Measurements from ENCODE around the gene ZC3H12A.

Gene ZC3H12A

GRCh38 chr1:37455516-37455915 lies 18.9 kb upstream of the ZC3H12A start:
- DNase-seq (ENCODE audit: low spot score), result no peak

GRCh38 chr1:37456614-37457013 lies 17.8 kb upstream of the ZC3H12A start:
- DNase-seq (ENCODE audit: low spot score), result no peak

- DNase-seq (ENCODE audit: low spot score), result no peak
These were observed 15.8 kb upstream of the ZC3H12A start for GRCh38 chr1:37458551-37458950.

- no peak for DNase-seq (ENCODE audit: low spot score)
These were observed 12.5 kb upstream of the ZC3H12A start for GRCh38 chr1:37461698-37462436.

GRCh38 chr1:37464443-37464842 lies 9.9 kb upstream of the ZC3H12A start:
- DNase-seq (ENCODE audit: low spot score), result no peak

GRCh38 chr1:37465593-37466517 lies 8.5 kb upstream of the ZC3H12A start:
- no peak for DNase-seq (ENCODE audit: low spot score)

- no peak for DNase-seq (ENCODE audit: low spot score)
These were observed 6.3 kb upstream of the ZC3H12A start for GRCh38 chr1:37468037-37468436.

- no peak for DNase-seq (ENCODE audit: low spot score)
These were observed 5.0 kb upstream of the ZC3H12A start for GRCh38 chr1:37469386-37469785.

- DNase-seq (ENCODE audit: low spot score), result peak; percentile 85
These were observed 2.8 kb upstream of the ZC3H12A start for GRCh38 chr1:37471345-37472231.

- DNase-seq (ENCODE audit: low spot score), result no peak
These were observed 2.1 kb upstream of the ZC3H12A start for GRCh38 chr1:37472281-37472680.

- DNase-seq (ENCODE audit: low spot score), result no peak
These were observed 1.4 kb upstream of the ZC3H12A start for GRCh38 chr1:37472994-37473393.

- no peak for DNase-seq (ENCODE audit: low spot score)
These were observed 842 bp upstream of the ZC3H12A start for GRCh38 chr1:37473431-37474045.

GRCh38 chr1:37474697-37475379 lies 458 bp downstream of the ZC3H12A start:
- DNase-seq (ENCODE audit: low spot score), result no peak

GRCh38 chr1:37475380-37476086 lies 1.2 kb downstream of the ZC3H12A start:
- DNase-seq (ENCODE audit: low spot score), result no peak

GRCh38 chr1:37476087-37476452 lies 1.7 kb downstream of the ZC3H12A start:
- DNase-seq (ENCODE audit: low spot score), result no peak

GRCh38 chr1:37476460-37477197 lies 2.2 kb downstream of the ZC3H12A start:
- DNase-seq (ENCODE audit: low spot score), result peak; percentile 71

- no peak for DNase-seq (ENCODE audit: low spot score)
These were observed 3.0 kb downstream of the ZC3H12A start for GRCh38 chr1:37477198-37477931.

GRCh38 chr1:37477946-37478345 lies 3.6 kb downstream of the ZC3H12A start:
- no peak for DNase-seq (ENCODE audit: low spot score)

- DNase-seq (ENCODE audit: low spot score), result no peak
These were observed 4.1 kb downstream of the ZC3H12A start for GRCh38 chr1:37478451-37478881.
